Hepatic stellate cell (primary cell): Measurements from ENCODE around the gene KRTAP9-4.
"Not testable (repeated sequence)": the region's sequence is repeated elsewhere in the genome, so short reads cannot be mapped to it uniquely, and the experiment has no call there.

Source experiments
- DNase-seq: peaks from one replicate; pipeline ENCODE4 v3.0.0; 2011; ENCODE audit warnings: low spot score

The KRTAP9-4 gene, protein sequence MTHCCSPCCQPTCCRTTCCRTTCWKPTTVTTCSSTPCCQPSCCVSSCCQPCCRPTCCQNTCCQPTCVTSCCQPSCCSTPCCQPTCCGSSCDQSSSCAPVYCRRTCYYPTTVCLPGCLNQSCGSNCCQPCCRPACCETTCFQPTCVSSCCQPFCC

DNA sequence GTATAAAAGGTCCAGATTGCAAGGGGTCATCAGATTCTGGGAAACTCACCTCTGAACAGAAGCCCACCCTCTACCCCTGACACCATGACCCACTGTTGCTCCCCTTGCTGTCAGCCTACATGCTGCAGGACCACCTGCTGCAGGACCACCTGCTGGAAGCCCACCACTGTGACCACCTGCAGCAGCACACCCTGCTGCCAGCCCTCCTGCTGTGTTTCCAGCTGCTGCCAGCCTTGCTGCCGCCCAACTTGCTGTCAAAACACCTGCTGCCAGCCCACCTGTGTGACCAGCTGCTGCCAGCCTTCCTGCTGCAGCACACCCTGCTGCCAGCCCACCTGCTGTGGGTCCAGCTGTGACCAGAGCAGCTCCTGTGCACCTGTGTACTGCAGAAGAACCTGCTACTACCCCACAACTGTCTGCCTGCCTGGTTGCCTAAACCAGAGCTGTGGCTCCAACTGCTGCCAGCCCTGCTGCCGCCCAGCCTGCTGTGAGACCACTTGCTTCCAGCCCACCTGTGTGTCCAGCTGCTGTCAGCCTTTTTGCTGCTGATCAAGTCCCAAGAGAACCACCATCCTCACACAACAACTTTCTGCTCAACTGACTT, at the start of gene KRTAP9-4:
TSS of gene KRTAP9-4 (plus strand) at position 51 of the 604 bp plus-strand sequence. CDS start at position 85, 34 bp downstream.
- DNase-seq, result not testable (repeated sequence)

DNA sequence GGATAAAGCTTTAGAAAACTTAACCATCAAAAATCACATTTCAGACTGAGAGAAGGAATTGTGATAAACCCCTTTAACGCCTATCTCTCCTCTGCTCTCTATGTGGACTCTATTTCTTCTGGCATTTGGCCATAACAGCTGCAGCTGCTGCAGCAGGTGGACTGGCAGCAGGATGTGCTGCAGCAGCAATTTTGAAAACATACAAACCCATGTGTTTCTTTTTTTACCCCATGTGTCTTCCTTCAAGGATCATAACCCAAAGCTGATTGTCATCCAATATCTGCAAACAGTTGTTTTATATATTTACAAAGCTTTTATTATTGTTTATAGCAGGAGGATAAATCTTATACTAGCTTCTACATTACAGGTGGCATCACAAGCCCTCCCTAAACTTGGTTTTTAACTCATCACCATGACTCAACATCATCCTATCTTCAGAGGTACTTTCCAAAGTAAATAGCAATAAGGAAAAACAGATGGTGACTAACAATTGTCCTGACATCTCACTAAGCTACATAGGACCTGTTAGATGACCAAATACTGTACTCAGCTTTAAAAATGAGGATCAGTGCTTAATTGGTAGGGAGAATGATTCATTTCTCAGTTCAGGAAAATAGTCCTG, 37.5 kb upstream of the KRTAP9-4 start:
- DNase-seq, result no peak

DNA sequence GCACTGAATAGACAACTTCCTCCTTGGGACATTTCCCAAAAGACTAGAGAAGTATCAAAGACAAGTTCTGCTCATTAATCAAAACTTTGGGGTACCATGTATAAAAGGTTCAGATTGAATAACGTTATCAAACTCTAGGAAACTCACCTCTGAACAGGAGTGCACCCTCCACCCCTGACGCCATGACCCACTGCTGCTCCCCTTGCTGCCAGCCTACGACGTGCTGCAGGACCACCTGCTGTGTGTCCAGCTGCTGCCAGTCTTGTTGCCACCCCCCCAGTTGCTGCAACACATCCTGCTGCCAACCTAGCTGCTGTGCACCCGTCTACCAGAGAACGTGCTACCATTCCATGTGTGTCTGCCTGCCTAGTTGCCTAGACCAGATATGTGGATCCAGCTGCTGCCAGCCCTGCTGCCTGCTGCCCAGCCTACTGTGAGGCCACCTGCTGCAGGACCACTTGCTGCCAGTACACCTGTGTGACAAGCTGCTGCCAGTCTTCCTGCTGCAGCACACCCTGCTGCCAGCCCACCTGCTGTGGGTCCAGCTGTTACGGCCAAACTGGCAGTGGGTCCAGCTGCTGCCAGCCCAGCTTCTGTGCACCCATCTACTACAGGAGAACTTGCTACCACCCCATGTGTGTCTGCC, 36.8 kb upstream of the KRTAP9-4 start:
- no peak for DNase-seq

DNA sequence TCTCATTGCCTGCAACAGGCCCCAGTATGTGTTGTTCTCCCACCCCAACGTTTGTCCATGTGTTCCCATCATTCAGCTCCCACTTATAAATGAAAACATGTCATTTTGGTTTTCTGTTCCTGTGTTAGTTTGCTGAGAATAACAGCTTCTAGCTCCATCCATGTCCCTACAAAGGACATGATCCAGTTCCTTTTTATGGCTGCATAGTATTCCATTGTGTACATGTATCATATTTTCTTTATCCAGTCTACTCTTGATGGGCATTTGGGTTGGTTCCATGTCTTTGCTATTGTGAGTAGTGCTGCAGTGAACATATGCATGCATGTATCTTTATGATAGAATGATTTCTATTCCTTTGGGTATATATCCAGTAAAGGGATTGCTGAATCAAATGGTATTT, 33.8 kb upstream of the KRTAP9-4 start:
- no peak for DNase-seq

DNA sequence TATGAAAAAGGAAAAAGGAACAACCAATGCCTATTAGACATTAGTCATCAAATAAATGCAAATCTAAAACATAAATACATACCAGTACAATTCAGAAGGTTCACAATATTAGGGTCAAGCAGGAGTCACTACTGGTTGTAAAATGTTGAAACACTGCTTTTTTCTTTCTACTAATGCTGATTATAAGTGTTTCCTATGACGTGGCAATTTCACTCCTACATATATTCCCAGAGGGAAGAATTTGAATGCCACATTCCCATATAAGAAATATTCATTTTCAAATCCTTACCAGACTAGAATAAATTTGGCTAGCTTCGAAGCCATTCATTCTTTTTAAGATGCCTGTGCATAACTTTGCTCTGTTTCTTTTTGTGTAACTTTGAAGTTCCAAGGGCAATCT, 25.7 kb upstream of the KRTAP9-4 start:
- DNase-seq, result no peak

DNA sequence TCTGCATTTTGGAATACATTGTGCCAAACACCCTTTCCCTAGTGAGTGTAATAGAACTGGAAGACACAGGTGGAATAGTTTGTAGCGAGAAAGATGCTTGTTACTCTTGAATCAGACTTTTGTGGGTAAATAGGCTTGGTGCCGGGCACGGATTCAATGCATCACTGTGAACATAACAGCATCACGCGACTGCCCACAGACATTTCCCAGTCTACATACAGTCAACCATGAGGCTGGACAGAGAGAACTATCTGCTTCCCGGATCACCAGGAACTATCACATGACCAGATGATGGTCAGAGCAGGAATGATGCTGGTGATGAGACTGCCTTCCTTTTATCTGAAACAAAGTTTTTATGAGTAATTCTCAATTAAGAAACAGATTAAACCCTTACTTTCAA, 23.4 kb upstream of the KRTAP9-4 start:
- DNase-seq, result no peak

DNA sequence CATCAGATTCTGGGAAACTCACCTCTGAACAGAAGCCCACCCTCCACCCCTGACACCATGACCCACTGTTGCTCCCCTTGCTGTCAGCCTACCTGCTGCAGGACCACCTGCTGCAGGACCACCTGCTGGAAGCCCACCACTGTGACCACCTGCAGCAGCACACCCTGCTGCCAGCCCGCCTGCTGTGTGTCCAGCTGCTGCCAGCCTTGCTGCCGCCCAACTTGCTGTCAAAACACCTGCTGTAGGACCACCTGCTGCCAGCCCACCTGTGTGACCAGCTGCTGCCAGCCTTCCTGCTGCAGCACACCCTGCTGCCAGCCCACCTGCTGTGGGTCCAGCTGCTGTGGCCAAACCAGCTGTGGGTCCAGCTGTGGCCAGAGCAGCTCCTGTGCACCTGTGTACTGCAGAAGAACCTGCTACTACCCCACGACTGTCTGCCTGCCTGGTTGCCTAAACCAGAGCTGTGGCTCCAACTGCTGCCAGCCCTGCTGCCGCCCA, 22.8 kb upstream of the KRTAP9-4 start, which contains the start of gene KRTAP9-2:
TSS of gene KRTAP9-2 (plus strand) at position 51 of the 498 bp plus-strand sequence. CDS start at position 58, 7 bp downstream.
- DNase-seq, result not testable (repeated sequence)

DNA sequence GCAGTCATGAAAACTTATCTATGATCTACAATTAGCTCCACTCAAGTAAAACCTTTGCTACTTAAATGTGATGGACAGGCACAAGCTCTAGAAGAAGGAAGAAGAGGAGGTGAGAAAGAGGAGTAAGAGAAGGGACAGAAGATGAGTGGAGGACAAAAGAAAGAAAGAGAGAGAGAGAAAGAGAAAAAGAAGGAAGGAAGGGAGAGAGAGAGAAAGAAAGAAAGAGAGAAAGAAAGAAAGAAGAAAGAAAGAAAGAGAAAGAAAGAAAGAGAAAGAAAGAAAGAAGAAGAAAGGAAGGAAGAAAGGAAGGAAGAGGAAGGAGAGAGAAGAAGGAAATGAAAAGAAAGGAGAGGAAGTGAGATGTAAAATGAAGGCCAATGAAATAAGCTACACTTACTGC, 19.4 kb upstream of the KRTAP9-4 start:
- DNase-seq, result no peak

DNA sequence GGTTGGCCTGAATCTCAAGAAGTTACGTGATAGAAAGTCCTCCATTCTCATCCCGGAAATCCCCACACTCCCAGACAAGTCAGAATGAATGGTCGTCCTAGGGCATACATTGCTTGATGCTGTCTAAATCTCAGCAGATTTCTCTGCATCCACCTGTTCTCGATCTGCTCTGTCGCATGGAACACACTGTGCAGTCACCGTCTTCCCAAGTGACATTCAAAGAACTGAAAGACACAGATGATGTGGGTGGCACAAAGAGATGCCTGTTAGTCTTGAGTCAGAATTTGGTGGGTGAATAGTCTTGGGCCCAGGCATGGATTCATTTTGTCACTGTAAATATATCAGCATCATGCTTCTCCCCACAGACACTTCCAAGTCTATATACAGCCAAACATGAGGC, 17.8 kb upstream of the KRTAP9-4 start:
- no peak for DNase-seq

DNA sequence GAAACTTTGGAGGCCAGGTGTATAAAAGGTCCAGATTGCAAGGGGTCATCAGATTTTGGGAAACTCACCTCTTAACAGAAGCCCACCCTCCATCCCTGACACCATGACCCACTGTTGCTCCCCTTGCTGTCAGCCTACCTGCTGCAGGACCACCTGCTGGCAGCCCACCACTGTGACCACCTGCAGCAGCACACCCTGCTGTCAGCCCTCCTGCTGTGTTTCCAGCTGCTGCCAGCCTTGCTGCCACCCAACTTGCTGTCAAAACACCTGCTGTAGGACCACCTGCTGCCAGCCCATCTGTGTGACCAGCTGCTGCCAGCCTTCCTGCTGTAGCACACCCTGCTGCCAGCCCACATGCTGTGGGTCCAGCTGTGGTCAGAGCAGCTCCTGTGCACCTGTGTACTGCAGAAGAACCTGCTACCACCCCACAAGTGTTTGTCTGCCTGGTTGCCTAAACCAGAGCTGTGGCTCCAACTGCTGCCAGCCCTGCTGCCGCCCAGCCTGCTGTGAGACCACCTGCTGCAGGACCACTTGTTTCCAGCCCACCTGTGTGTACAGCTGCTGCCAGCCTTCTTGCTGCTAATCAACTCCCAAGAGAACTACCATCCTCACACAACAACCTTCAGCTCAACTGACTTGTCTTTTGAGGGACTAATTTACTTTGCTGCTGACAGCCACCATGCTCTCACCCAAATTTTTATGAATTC, 16.9 kb upstream of the KRTAP9-4 start, which contains the start of gene KRTAP9-3:
TSS of gene KRTAP9-3 (plus strand) at position 51 of the 707 bp plus-strand sequence. CDS start at position 104, 53 bp downstream.
- not testable (repeated sequence) for DNase-seq

DNA sequence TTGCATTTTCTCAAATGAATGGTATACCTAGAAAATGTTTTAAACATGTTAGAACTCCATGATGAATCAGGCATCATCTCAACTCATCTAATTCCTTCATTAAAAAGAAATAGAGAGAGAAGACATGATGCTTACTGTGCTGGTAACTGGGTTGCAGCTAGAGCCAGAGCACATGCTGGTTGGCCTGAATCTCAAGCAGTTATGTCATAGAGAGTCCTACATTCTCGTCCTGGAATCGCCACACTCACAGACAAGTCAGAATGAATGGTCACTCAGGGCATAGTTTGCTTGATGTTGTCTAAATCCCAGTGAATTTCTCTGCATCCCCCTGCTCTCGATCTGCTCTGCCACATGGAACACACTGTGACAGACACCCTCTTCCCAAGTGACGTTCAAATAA, 12.4 kb upstream of the KRTAP9-4 start:
- DNase-seq, result not testable (repeated sequence)

DNA sequence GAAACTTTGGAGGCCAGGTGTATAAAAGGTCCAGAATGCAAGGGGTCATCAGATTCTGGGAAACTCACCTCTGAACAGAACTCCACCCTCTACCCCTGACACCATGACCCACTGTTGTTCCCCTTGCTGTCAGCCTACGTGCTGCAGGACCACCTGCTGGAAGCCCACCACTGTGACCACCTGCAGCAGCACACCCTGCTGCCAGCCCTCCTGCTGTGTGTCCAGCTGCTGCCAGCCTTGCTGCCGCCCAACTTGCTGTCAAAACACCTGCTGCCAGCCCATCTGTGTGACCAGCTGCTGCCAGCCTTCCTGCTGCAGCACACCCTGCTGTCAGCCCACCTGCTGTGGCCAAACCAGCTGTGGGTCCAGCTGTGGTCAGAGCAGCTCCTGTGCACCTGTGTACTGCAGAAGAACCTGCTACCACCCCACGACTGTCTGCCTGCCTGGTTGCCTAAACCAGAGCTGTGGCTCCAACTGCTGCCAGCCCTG, 11.5 kb upstream of the KRTAP9-4 start, which contains the start of gene KRTAP9-8:
TSS of gene KRTAP9-8 (plus strand) at position 51 of the 489 bp plus-strand sequence. CDS start at position 104, 53 bp downstream.
- DNase-seq, result not testable (repeated sequence)

DNA sequence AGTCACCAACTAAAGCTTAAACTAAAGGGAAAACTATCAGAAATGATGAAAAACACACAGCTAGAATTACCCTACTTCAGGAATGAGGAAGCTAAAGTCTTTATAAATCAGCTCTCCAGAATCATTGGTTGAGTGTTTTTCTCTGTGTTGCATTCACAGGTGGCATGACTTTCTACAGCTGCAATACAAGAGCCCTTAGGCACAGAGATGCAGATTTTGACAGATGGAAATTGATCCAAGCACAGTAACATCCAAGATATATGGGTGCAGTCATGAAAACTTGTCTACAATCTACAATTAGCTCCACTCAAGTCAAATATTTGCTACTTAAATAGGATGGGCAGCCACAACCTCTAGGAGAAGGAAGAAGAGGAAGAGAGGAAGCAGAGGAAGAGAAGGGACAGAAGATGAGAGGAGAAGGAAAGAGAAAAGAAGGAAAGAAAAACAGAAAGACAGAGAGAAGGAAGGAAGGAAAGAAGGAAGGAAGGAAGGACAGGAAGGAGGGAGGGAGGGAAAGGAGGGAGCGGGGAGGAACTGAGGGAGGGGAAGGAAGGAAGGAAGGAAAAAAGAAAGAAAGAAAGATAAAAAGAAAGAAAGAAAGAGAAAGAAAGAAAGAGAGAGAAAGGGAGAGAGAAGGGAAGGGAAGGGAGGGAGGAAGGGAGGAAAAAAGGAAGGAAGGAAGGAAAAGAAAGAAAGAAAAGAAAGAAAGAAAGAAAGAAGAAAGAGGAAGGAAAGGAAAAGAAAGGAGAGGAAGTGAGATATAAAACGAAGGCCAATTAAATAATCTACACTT, 2.3 kb upstream of the KRTAP9-4 start:
- not testable (repeated sequence) for DNase-seq

DNA sequence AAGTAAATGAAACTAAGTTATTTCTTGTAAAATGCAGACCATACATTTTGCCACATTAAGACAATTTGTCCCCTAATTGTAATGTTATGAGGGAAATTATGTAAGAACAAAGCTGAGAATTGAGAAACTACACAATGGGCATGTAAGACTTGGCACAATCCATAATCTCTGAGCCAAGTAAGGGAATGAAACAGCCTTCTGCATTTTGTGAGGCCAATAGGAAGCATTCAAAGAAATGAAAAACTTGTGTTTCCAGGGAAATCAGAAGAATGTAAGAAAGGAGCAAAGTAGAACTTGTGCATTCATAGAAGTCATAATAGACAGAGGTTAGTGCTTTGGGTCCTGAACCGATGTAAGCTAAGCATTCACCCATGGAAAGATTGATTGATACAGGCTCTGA, 1.8 kb downstream of the KRTAP9-4 start:
- no peak for DNase-seq

DNA sequence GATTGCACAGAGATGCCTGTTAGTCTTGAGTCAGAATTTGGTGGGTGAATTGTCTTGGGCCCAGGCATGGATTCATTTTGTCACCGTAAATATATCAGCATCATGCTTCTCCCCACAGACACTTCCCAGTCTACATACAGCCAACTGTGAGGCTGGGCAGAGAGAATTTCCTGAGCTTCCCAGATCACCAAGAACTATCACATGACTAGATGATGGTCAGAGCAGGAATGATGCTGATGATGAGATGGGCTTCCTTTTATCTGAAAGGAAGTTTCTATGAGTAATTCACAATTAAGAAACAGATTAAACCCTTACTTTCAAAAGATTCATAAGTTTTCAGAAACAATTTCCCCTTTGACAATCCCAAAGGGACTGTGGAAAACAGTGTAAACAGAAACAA, 5.4 kb downstream of the KRTAP9-4 start:
- no peak for DNase-seq

DNA sequence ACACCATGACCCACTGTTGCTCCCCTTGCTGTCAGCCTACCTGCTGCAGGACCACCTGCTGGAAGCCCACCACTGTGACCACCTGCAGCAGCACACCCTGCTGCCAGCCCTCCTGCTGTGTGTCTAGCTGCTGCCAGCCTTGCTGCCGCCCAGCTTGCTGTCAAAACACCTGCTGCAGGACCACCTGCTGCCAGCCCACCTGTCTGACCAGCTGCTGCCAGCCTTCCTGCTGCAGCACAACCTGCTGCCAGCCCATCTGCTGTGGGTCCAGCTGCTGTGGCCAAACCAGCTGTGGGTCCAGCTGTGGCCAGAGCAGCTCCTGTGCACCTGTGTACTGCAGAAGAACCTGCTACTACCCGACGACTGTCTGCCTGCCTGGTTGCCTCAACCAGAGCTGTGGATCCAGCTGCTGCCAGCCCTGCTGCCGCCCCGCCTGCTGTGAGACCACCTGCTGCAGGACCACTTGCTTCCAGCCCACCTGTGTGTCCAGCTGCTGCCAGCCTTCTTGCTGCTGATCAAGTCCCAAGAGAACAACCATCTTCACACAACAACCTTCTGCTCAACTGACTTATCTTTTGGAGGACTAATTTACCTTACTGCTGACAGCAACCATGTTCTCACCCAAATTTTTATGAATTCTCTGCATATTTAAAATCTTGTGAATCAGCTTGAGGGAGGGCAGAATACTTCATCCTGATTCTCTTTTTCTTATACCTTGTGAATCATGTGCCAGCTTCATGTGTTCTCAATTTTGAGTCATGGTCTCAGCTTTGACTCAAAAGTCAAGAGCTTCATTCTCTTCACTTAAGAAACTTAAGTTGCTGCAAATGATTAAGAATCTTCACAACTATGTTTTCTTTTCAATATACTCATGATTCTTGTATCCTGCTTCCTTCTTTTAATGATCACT, 6.1 kb downstream of the KRTAP9-4 start, which contains the start of gene KRTAP9-9:
TSS of gene KRTAP9-9 (plus strand) at position 4 of the 910 bp plus-strand sequence.
- not testable (repeated sequence) for DNase-seq

DNA sequence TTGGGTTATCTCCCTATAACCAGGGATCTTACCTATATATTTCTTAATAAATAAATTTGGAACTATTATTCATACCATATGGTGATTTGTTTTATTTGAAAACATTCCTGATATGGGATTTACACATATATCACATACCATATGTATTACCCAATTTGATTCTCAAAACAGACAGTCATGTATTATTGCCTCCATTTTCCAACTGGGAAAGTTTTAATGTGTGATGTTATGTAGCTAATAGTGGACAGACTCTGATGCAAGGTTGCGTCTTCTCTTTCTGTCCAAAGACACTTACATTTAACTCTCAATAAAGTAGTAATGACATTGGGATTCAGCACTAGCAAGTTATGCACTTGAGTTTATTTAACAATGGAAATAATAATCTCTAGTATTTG, 6.8 kb downstream of the KRTAP9-4 start:
- DNase-seq, result no peak

DNA sequence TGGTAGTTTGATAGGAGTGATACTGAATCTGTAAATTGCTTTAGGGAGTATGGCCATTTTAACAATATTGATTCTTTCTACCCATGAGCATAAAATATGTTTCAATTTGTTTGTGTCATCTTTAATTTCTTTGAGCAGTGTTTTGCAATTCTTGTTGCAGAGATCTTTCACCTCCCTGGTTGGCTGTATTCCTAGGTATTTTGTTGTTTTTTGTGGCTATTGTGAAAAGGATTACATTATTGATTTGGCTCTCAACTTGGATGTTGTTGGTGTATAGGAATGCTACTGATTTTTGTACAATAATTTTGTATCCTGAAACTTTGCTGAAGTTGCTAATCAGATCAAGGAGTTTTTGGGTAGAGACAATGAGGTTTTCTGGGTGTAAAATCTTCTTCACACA, 8.9 kb downstream of the KRTAP9-4 start:
- no peak for DNase-seq

DNA sequence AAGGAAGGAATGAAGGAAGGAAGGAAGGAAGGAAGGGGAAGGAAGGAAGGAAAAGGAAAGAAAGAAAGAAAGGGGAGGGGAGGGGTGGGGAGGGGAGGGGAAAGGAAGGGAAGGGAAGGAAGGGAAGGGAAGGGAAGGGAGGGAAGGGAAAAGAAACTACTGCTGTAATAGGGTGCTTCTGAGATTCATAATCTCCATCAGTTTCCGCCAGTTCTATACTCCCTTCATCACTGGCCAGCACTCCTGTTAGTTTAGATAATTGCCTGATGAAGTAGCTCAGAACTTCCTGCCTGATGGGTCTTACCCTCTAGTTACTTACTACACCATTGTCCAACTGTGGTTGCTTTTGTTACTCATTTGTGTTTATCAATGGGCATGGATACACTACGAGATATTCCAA, 13.7 kb downstream of the KRTAP9-4 start:
- DNase-seq, result no peak

DNA sequence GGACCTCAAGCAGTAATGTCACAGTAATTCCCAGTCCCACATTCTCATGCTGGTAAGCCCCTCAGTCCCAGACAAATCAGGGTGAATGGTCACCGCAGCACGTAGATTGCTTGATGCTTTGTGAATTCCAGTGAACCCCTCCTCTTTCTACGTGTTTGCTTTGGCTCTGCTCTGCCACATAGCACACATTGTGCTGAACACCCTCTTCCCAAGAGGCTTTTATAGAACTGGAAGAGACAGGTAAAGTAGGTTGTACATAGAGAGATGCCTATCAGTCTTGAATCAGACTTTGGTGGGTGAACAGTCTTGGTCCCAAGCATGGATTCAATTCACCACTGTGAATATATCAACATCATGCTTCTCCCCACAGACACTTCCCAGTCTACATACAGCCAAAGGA, 15.1 kb downstream of the KRTAP9-4 start:
- DNase-seq, result no peak
